ENCODE measurements around the gene DBI.
A peak's percentile ranks its signal among the peaks of the same experiment; 100 is the strongest.

Gene DBI

GRCh38 chr2:119376810-119377209 lies 10.0 kb downstream of the DBI start:
- no peak for TF ChIP-seq CTCF (conservative IDR thresholded peaks at IDR 0.05)
- TF ChIP-seq ZFX (IDR thresholded peaks at IDR 0.05) = no peak
- H3K27ac ChIP-seq = no peak overlapping the region

- TF ChIP-seq CTCF (conservative IDR thresholded peaks at IDR 0.05) = no peak
- TF ChIP-seq ZFX (IDR thresholded peaks at IDR 0.05) = no peak
- H3K27ac ChIP-seq = no peak overlapping the region
Observed at GRCh38 chr2:119377294-119377992, 10.7 kb downstream of the DBI start.

- TF ChIP-seq CTCF (conservative IDR thresholded peaks at IDR 0.05) (no peak), ZFX (IDR thresholded peaks at IDR 0.05) (no peak)
- no peak overlapping the region for H3K27ac ChIP-seq
Observed at GRCh38 chr2:119377993-119378345, 11.2 kb downstream of the DBI start.

GRCh38 chr2:119378566-119378965 lies 11.8 kb downstream of the DBI start:
- no peak overlapping the region for H3K27ac ChIP-seq
- no peak for TF ChIP-seq ZFX (IDR thresholded peaks at IDR 0.05)
- no peak for TF ChIP-seq CTCF (conservative IDR thresholded peaks at IDR 0.05)

GRCh38 chr2:119383410-119384140 lies 16.8 kb downstream of the DBI start:
- TF ChIP-seq ZFX (IDR thresholded peaks at IDR 0.05) = no peak
- TF ChIP-seq CTCF (conservative IDR thresholded peaks at IDR 0.05) = no peak
- peak overlapping the region; percentile 70 for H3K27ac ChIP-seq

GRCh38 chr2:119384971-119385370 lies 18.2 kb downstream of the DBI start:
- peak overlapping the region; percentile 70; the same call in 1 of the 2 replicates for H3K27ac ChIP-seq

More at GRCh38 chr2:119384971-119385370, 18.2 kb downstream of the DBI start:
- TF ChIP-seq CTCF (conservative IDR thresholded peaks at IDR 0.05) (no peak), ZFX (IDR thresholded peaks at IDR 0.05) (no peak)
